Epithelial cell of prostate (primary cell): ENCODE results near the gene PSG1.
"Not testable (repeated sequence)": the region's sequence is repeated elsewhere in the genome, so short reads cannot be mapped to it uniquely, and the experiment has no call there.

Experiments
- DNase-seq: peaks from one replicate; pipeline ENCODE4 v3.0.0-alpha.2; 2011; ENCODE audit warnings: low read depth, low spot score
- H3K27ac ChIP-seq: fragments of 450-650 bp; 2 replicates; pipeline ENCODE4 v1.5.1; 2017; ENCODE audit warnings: mild to moderate bottlenecking

Gene PSG1

DNA sequence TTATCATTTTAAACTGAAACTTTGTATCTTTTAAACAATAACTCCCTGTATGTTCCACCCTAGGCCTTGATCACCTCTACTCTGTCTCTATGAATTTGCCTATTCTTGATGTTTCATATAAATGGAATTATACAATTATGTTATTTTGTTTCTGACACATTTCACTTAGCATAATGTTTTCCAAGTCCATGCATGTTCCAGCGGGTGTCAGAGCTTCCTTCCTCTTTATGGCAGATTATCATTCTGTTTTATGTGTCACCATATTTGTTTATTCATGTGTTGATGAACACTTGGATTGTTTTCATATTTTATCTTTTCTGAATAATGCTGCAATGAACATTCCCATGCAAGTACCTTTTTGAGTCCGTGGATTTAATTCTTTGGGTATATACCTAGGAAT lies 3.2 kb upstream of the PSG1 start:
- not testable (repeated sequence) for DNase-seq
- H3K27ac ChIP-seq: peak overlapping the region; percentile 62

- not testable (repeated sequence) for DNase-seq
- H3K27ac ChIP-seq: peak overlapping the region; percentile 62
These were observed 2.5 kb upstream of the PSG1 start for GRCh38 chr19:42882010-42882409.

- DNase-seq, H3K27ac ChIP-seq: not testable (repeated sequence)
These were observed 1.8 kb upstream of the PSG1 start for GRCh38 chr19:42881279-42881678.

DNA sequence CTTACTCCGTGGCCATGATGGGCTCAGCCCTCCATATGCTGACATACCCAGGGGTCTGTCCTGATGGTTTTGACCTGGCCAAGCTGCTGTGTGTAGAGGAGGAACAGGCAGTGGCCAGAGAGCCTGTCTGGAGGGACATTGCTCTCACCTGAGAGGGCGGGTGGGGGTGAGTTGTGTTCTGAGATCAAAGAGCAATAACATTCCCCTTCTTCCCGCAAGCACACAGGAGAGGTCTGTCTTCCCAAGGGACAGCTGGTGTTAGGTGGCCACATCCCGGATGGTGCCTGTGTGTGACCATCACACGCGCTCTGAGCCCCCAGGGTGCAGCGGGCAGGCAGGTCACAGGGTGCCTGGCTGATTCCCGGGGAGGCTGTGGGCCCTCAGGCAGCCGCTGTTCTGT lies 1.1 kb upstream of the PSG1 start:
- not testable (repeated sequence) for H3K27ac ChIP-seq, DNase-seq

DNA sequence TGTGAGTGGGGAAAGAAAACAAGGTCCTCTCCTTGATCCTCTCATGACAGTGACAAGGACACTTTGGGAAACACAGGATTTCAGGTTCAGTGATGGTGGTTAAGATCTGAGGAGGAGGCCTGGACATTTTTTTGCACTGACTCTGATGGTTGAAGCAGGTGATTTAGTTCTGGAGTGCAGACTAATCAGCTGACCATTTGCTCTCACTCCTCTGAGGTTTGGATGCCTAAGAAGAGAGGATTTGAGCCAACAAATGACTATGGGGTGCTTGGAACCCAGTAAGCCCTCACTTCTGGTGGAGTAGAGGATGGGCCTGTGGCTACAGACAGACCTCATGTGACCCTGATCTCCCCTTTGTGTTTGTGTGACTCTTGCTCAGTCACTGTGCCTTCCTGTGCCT lies 2.9 kb downstream of the PSG1 start:
- not testable (repeated sequence) for DNase-seq
- H3K27ac ChIP-seq: peak overlapping the region; percentile 97

DNA sequence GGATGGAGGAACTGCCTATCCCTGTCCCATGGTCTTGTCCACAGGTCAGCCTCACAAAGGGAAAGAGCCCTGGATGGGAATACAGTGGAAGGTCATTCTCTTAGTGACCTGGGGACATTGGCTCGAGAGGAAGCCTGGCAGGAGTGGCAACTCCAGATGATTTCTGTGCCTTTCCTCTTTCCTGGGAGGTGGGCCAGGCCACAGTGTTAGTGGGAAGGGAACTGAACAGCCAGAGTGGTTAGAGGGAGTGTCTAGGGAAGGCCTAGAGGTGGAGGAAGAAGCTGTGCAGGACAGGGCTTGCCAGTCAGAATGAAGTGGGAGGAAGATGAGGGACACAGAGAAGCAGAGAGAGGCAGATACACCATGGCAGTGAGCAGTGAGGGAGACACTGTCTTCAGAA lies 3.6 kb downstream of the PSG1 start:
- H3K27ac ChIP-seq: peak overlapping the region; percentile 97
- DNase-seq: not testable (repeated sequence)

- H3K27ac ChIP-seq: peak overlapping the region; percentile 97
- DNase-seq: peak; percentile 72
These were observed 4.4 kb downstream of the PSG1 start for GRCh38 chr19:42874901-42875813.

- peak overlapping the region; percentile 97 for H3K27ac ChIP-seq
- DNase-seq: not testable (repeated sequence)
These were observed 5.4 kb downstream of the PSG1 start for GRCh38 chr19:42874136-42874535.

DNA sequence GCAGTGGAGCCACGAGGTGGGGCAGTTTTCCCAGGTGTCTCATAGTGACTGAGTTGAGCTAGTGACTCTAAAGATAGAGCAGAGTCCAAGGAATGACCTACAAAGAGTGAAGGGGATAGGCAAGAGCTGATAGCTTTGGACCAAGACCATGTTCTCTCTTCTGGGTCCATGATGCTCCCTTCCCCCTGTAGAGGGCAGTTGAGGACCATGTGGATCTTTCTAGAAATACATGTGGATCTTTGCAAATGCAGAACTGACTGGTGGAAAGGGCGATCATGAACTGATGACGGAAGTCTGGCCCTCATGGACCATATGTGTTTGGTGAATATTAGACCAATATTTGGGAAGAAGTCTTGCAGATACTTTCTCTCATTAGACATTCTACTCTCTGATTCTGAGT lies 6.9 kb downstream of the PSG1 start:
- DNase-seq: no peak

GRCh38 chr19:42857544-42857867 lies 22.0 kb downstream of the PSG1 start:
- no peak overlapping the region for H3K27ac ChIP-seq
- DNase-seq: no peak

More for the DNA sequence above, 6.9 kb downstream of the PSG1 start:
- H3K27ac ChIP-seq: no peak overlapping the region

DNA sequence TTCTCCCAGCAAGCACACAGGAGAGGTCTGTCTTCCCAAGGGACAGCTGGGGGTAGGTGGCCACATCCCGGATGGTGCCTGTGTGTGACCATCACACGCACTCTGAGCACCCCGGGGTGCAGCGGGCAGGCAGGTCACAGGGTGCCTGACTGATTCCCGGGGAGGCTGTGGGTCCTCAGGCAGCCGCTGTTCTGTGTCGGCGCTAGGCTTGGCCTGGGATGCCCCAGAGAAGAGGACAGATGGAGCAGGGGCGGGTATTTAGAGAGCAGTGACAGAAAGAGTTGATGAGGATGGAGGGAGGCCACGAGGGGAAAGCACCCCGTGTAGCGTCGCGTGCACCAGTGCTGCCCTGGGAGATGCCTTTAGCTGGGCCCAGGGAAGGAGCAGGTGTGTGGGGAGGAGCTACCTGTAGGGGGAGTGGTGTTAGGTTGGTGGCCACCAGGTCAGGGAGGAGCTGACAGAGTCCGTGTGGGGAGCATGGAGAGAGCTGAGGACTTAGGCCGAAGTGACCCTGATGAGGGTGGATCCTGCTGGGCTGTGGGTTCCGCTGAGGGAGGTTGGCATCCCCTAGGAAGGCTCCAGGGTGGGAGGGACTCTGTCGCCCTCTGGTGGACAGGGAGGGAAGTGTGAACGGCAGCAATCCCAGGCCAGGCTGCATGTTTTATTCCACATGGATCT lies 22.5 kb downstream of the PSG1 start:
- H3K27ac ChIP-seq, DNase-seq: not testable (repeated sequence)

DNA sequence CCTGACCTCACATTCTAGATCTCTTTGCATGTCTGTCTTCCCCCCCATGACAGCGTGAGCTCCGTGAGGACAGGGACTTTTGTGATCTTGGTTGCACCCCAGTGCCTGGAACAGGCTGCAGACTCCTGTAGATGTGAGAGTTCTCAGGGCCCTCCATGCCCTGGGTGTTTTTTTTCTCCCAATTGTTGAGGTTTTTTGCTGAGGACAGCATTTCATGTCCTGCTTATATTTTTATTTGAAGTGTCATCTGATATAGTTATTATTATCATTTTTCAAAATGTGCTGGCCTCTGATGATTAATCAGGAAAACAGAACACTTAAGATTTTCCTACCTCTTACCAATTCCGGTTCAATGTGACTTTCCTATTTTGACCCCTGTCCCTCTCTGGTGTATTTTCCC lies 24.8 kb downstream of the PSG1 start:
- DNase-seq, H3K27ac ChIP-seq: not testable (repeated sequence)

DNA sequence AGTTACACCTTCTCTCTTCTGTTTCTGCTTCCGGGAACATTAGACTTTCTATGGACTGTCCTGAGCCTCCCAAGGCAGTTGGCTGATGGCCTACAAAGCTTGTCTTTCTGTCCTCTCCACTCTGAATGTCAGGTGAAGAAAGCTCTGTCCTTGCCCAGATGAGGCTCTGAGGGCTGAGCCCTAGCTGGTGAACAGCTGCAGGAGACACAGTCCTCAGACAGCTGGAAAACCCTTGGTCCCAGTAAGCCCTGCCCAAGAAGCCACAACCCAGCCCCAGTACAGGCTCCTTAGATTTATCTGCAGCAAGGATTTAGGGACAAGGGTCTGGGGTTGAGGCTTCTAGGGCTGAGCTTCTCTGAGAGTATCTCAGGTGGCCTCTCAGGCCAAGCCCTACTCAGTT lies 26.3 kb downstream of the PSG1 start:
- H3K27ac ChIP-seq: peak overlapping the region; percentile 97
- DNase-seq: not testable (repeated sequence)

- H3K27ac ChIP-seq: peak overlapping the region; percentile 97
- not testable (repeated sequence) for DNase-seq
These were observed 26.7 kb downstream of the PSG1 start for GRCh38 chr19:42852821-42853220.

- not testable (repeated sequence) for DNase-seq
- H3K27ac ChIP-seq: peak overlapping the region; percentile 97
These were observed 27.7 kb downstream of the PSG1 start for GRCh38 chr19:42851718-42852280.

- peak; percentile 89 for DNase-seq
- H3K27ac ChIP-seq: peak overlapping the region; percentile 97
These were observed 28.4 kb downstream of the PSG1 start for GRCh38 chr19:42850981-42851717.

DNA sequence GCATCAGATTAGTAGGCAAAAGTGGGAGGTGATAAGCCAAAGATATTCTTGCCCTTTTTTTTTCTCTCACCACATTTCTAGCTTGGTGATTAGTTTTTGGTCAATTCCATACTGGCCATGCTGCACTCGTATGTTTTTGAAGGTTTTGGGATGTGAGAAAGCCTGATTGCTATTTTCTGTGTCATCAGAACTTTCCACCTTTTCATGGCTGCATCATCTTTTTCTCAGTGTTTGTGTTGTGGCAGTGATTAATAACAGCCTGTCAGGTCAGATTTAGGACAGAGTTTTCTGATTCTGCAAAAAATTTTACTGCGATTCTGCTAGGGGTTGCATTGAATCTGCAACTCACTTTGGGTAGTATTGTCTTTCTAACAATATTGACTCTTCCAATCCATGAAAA lies 32.9 kb downstream of the PSG1 start:
- no peak overlapping the region for H3K27ac ChIP-seq
- no peak for DNase-seq

DNA sequence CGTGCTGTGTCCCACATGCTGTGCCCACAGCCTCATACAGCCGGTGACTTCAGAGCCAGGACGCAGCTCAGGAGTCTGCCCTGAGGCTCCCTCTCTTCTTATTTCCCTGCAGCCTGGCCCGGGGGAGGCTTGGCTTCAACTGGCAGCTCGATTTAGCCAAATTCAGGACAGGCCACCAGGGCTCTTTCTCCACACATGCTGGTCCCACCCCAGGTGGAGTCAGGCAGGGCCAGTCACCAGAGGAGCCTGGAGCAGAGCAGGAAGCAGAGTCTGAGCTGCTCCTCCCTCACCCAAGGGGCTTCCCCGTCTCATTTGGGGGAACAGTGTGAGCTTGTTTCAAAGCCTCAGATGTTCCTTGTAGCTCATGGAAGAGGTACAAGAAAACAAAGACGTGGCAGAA lies 35.9 kb downstream of the PSG1 start:
- not testable (repeated sequence) for H3K27ac ChIP-seq, DNase-seq

DNA sequence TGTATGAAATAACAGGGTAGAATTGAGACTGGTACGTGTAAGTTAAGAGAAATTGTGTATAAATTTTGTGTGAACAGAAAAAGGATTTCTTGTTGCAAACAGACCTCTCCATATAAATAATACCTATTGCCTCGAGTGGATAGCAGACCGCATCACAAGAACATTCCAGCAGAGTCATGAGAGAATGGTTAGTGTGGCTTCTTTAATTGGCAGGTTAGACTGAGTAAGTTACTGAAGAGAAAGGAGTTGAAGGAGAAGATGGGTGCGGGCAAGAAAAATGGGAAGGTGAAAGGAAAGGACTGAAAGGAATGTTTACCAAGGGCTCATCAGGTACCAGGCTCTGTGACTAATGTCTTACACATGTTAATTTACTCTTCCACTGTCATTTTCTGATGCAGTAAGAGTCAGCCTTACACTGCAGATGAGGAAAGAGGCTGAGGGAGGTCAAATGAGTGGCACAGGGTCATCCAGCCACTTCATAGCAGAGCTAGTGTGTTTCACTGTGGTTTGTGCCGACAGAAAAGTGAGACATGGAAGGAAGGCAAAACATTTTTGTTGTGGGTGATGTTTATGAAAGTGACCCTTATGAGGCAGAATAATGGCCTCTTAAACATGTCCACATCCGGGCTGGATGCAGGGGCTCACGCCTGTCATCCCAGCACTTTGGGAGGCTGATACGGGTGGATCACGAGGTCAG lies 46.6 kb downstream of the PSG1 start:
- peak; percentile 63 for DNase-seq

More for the DNA sequence above, 46.6 kb downstream of the PSG1 start:
- peak overlapping the region; percentile 85 for H3K27ac ChIP-seq
